ENCODE results near the gene USP17L17. TPM values are rescaled to one million over a fixed set of nuclear protein-coding genes. Genes with fewer than 3 reads are reported as not detected.
A peak's percentile ranks its signal among the peaks of the same experiment; 100 is the strongest.
"Not testable (repeated sequence)": the region's sequence is repeated elsewhere in the genome, so short reads cannot be mapped to it uniquely, and the experiment has no call there.

Gene USP17L17, protein sequence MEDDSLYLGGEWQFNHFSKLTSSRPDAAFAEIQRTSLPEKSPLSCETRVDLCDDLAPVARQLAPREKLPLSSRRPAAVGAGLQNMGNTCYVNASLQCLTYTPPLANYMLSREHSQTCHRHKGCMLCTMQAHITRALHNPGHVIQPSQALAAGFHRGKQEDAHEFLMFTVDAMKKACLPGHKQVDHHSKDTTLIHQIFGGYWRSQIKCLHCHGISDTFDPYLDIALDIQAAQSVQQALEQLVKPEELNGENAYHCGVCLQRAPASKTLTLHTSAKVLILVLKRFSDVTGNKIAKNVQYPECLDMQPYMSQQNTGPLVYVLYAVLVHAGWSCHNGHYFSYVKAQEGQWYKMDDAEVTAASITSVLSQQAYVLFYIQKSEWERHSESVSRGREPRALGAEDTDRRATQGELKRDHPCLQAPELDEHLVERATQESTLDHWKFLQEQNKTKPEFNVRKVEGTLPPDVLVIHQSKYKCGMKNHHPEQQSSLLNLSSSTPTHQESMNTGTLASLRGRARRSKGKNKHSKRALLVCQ
- not detected for total RNA-seq
- long read RNA-seq, donor 1 = 0 reads
- long read RNA-seq, donor 2 = 0 reads

DNA sequence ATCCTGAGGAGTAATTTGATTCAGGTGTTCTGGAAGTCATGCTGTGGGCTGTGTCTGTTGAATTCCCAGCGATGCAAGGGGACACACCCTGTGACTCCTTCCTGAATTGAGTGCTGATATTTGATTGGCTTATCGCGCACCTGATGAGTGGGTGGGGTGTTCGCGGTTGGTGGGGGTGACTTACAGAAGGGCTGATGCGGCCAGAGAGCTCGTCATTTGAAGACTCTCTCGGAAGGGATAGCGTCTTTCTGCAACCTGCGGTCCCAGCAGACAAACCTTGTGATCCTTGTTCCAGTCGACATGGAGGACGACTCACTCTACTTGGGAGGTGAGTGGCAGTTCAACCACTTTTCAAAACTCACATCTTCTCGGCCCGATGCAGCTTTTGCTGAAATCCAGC, at the start of gene USP17L17:
Gene USP17L17, plus strand, starts transcription at position 301 of the 400 bp plus-strand sequence. Its CDS starts 0 bp downstream, at position 301.
- H3K9me3 ChIP-seq; ATAC-seq; H3K4me1 ChIP-seq (ENCODE audit: low read depth); H3K36me3 ChIP-seq (ENCODE audit: low read depth); DNase-seq; H3K4me3 ChIP-seq; intact Hi-C loops (cut with DNase I, micrococcal nuclease): not testable (repeated sequence)

DNA sequence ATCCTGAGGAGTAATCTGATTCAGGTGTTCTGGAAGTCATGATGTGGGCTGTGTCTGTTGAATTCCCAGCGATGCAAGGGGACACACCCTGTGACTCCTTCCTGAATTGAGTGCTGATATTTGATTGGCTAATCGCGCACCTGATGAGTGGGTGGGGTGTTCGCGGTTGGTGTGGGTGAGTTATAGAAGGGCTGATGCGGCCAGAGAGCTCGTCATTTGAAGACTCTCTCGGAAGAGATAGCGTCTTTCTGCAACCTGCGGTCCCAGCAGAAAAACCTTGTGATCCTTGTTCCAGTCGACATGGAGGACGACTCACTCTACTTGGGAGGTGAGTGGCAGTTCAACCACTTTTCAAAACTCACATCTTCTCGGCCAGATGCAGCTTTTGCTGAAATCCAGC, 33.3 kb upstream of the USP17L17 start, which contains the start of gene USP17L10:
Gene USP17L10, plus strand, starts transcription at position 301 of the 400 bp plus-strand sequence. Its CDS starts 0 bp downstream, at position 301.
- H3K4me3 ChIP-seq; ATAC-seq; H3K36me3 ChIP-seq (ENCODE audit: low read depth); intact Hi-C loops (cut with DNase I, micrococcal nuclease); DNase-seq; H3K9me3 ChIP-seq; H3K4me1 ChIP-seq (ENCODE audit: low read depth): not testable (repeated sequence)

DNA sequence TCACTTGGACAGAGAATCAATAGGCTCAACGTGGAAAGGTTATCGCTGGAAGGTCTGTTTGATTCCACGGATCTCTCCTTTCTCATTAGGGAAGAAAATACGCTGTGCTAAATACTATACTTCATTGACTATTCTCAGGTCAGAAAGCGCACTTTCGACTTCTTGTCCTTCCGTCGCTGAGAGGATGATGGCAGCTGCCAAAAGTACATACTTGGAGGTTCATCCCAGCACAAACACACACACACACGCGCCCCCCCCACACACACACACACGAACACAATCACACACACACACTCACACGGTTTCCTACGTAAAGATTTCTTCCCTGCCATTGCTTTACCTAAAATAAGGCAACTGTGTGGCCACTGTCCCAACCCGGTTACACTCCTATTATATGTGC, 29.0 kb upstream of the USP17L17 start:
- intact Hi-C loops (cut with DNase I, micrococcal nuclease); H3K4me1 ChIP-seq (ENCODE audit: low read depth); H3K4me3 ChIP-seq; H3K9me3 ChIP-seq; H3K36me3 ChIP-seq (ENCODE audit: low read depth); ATAC-seq: not testable (repeated sequence)
- peak in 2 of 3 donors; percentile 0 to 8 for DNase-seq

DNA sequence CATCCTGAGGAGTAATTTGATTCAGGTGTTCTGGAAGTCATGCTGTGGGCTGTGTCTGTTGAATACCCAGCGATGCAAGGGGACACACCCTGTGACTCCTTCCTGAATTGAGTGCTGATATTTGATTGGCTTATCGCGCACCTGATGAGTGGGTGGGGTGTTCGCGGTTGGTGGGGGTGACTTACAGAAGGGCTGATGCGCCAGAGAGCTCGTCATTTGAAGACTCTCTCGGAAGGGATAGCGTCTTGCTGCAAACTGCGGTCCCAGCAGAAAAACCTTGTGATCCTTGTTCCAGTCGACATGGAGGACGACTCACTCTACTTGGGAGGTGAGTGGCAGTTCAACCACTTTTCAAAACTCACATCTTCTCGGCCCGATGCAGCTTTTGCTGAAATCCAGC, 28.6 kb upstream of the USP17L17 start, which contains the start of gene USP17L11:
Gene USP17L11, plus strand, starts transcription at position 301 of the 400 bp plus-strand sequence. Its CDS starts 0 bp downstream, at position 301.
- H3K4me3 ChIP-seq; H3K4me1 ChIP-seq (ENCODE audit: low read depth); DNase-seq; ATAC-seq; H3K36me3 ChIP-seq (ENCODE audit: low read depth); H3K9me3 ChIP-seq; intact Hi-C loops (cut with DNase I, micrococcal nuclease): not testable (repeated sequence)

DNA sequence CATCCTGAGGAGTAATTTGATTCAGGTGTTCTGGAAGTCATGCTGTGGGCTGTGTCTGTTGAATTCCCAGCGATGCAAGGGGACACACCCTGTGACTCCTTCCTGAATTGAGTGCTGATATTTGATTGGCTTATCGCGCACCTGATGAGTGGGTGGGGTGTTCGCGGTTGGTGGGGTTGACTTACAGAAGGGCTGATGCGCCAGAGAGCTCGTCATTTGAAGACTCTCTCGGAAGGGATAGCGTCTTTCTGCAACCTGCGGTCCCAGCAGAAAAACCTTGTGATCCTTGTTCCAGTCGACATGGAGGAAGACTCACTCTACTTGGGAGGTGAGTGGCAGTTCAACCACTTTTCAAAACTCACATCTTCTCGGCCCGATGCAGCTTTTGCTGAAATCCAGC, 23.8 kb upstream of the USP17L17 start, which contains the start of gene USP17L12:
Gene USP17L12, plus strand, starts transcription at position 301 of the 400 bp plus-strand sequence. Its CDS starts 0 bp downstream, at position 301.
- H3K4me1 ChIP-seq (ENCODE audit: low read depth); H3K9me3 ChIP-seq; intact Hi-C loops (cut with DNase I, micrococcal nuclease); DNase-seq; ATAC-seq; H3K36me3 ChIP-seq (ENCODE audit: low read depth); H3K4me3 ChIP-seq: not testable (repeated sequence)

DNA sequence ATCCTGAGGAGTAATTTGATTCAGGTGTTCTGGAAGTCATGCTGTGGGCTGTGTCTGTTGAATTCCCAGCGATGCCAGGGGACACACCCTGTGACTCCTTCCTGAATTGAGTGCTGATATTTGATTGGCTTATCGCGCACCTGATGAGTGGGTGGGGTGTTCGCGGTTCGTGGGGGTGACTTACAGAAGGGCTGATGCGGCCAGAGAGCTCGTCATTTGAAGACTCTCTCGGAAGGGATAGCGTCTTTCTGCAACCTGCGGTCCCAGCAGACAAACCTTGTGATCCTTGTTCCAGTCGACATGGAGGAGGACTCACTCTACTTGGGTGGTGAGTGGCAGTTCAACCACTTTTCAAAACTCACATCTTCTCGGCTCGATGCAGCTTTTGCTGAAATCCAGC, 19.1 kb upstream of the USP17L17 start, which contains the start of gene USP17L13:
Gene USP17L13, plus strand, starts transcription at position 301 of the 400 bp plus-strand sequence. Its CDS starts 0 bp downstream, at position 301.
- H3K4me1 ChIP-seq (ENCODE audit: low read depth); H3K4me3 ChIP-seq; intact Hi-C loops (cut with DNase I, micrococcal nuclease); ATAC-seq; H3K9me3 ChIP-seq; DNase-seq; H3K36me3 ChIP-seq (ENCODE audit: low read depth): not testable (repeated sequence)

DNA sequence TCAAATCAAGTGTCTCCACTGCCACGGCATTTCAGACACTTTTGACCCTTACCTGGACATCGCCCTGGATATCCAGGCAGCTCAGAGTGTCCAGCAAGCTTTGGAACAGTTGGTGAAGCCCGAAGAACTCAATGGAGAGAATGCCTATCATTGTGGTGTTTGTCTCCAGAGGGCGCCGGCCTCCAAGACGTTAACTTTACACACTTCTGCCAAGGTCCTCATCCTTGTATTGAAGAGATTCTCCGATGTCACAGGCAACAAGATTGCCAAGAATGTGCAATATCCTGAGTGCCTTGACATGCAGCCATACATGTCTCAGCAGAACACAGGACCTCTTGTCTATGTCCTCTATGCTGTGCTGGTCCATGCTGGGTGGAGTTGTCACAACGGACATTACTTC, 13.4 kb upstream of the USP17L17 start:
- H3K4me1 ChIP-seq (ENCODE audit: low read depth); H3K4me3 ChIP-seq; ATAC-seq; intact Hi-C loops (cut with DNase I, micrococcal nuclease); H3K9me3 ChIP-seq; H3K36me3 ChIP-seq (ENCODE audit: low read depth): not testable (repeated sequence)
- peak in 1 of 3 donors; percentile 19 for DNase-seq

DNA sequence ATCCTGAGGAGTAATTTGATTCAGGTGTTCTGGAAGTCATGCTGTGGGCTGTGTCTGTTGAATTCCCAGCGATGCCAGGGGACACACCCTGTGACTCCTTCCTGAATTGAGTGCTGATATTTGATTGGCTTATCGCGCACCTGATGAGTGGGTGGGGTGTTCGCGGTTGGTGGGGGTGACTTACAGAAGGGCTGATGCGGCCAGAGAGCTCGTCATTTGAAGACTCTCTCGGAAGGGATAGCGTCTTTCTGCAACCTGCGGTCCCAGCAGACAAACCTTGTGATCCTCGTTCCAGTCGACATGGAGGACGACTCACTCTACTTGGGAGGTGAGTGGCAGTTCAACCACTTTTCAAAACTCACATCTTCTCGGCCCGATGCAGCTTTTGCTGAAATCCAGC, 9.6 kb upstream of the USP17L17 start, which contains the start of gene USP17L15:
Gene USP17L15, plus strand, starts transcription at position 301 of the 400 bp plus-strand sequence. Its CDS starts 0 bp downstream, at position 301.
- H3K36me3 ChIP-seq (ENCODE audit: low read depth); DNase-seq; H3K4me1 ChIP-seq (ENCODE audit: low read depth); H3K9me3 ChIP-seq; intact Hi-C loops (cut with DNase I, micrococcal nuclease); ATAC-seq; H3K4me3 ChIP-seq: not testable (repeated sequence)

DNA sequence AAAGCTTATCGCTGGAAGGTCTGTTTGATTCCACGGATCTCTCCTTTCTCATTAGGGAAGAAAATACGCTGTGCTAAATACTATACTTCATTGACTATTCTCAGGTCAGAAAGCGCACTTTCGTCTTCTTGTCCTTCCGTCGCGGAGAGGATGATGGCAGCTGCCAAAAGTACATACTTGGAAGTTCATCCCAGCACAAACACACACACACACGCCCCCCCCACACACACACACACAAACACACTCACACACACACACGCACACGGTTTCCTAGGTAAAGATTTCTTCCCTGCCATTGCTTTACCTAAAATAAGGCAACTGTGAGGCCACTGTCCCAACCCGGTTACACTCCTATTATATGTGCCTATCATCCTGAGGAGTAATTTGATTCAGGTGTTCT, 5.2 kb upstream of the USP17L17 start:
- ATAC-seq; H3K9me3 ChIP-seq; intact Hi-C loops (cut with DNase I, micrococcal nuclease); H3K4me1 ChIP-seq (ENCODE audit: low read depth); H3K4me3 ChIP-seq; H3K36me3 ChIP-seq (ENCODE audit: low read depth): not testable (repeated sequence)
- peak; percentile 1 to 25 (median 21) for DNase-seq

DNA sequence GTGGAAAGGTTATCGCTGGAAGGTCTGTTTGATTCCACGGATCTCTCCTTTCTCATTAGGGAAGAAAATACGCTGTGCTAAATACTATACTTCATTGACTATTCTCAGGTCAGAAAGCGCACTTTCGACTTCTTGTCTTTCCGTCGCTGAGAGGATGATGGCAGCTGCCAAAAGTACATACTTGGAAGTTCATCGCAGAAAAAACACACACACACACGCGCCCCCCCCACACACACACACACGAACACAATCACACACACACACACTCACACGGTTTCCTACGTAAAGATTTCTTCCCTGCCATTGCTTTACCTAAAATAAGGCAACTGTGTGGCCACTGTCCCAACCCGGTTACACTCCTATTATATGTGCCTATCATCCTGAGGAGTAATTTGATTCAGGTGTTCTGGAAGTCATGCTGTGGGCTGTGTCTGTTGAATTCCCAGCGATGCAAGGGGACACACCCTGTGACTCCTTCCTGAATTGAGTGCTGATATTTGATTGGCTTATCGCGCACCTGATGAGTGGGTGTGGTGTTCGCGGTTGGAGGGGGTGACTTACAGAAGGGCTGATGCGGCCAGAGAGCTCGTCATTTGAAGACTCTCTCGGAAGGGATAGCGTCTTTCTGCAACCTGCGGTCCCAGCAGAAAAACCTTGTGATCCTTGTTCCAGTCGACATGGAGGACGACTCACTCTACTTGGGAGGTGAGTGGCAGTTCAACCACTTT, 4.4 kb downstream of the USP17L17 start, which contains the start of gene USP17L18:
Gene USP17L18, plus strand, starts transcription at position 678 of the 728 bp plus-strand sequence. Its CDS starts 0 bp downstream, at position 678.
- ATAC-seq; H3K4me3 ChIP-seq; H3K9me3 ChIP-seq; H3K36me3 ChIP-seq (ENCODE audit: low read depth); intact Hi-C loops (cut with DNase I, micrococcal nuclease); H3K4me1 ChIP-seq (ENCODE audit: low read depth): not testable (repeated sequence)
- DNase-seq = peak in 1 of 3 donors; percentile 23

DNA sequence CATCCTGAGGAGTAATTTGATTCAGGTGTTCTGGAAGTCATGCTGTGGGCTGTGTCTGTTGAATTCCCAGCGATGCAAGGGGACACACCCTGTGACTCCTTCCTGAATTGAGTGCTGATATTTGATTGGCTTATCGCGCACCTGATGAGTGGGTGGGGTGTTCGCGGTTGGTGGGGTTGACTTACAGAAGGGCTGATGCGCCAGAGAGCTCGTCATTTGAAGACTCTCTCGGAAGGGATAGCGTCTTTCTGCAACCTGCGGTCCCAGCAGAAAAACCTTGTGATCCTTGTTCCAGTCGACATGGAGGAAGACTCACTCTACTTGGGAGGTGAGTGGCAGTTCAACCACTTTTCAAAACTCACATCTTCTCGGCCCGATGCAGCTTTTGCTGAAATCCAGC, 9.4 kb downstream of the USP17L17 start, which contains the start of gene USP17L19:
Gene USP17L19, plus strand, starts transcription at position 301 of the 400 bp plus-strand sequence. Its CDS starts 0 bp downstream, at position 301.
- H3K36me3 ChIP-seq (ENCODE audit: low read depth); H3K9me3 ChIP-seq; DNase-seq; H3K4me1 ChIP-seq (ENCODE audit: low read depth); intact Hi-C loops (cut with DNase I, micrococcal nuclease); H3K4me3 ChIP-seq; ATAC-seq: not testable (repeated sequence)

DNA sequence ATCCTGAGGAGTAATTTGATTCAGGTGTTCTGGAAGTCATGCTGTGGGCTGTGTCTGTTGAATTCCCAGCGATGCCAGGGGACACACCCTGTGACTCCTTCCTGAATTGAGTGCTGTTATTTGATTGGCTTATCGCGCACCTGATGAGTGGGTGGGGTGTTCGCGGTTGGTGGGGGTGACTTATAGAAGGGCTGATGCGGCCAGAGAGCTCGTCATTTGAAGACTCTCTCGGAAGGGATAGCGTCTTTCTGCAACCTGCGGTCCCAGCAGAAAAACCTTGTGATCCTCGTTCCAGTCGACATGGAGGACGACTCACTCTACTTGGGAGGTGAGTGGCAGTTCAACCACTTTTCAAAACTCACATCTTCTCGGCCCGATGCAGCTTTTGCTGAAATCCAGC, 14.1 kb downstream of the USP17L17 start, which contains the start of gene USP17L20:
Gene USP17L20, plus strand, starts transcription at position 301 of the 400 bp plus-strand sequence. Its CDS starts 0 bp downstream, at position 301.
- H3K4me3 ChIP-seq; intact Hi-C loops (cut with DNase I, micrococcal nuclease); H3K4me1 ChIP-seq (ENCODE audit: low read depth); H3K36me3 ChIP-seq (ENCODE audit: low read depth); H3K9me3 ChIP-seq; ATAC-seq; DNase-seq: not testable (repeated sequence)

DNA sequence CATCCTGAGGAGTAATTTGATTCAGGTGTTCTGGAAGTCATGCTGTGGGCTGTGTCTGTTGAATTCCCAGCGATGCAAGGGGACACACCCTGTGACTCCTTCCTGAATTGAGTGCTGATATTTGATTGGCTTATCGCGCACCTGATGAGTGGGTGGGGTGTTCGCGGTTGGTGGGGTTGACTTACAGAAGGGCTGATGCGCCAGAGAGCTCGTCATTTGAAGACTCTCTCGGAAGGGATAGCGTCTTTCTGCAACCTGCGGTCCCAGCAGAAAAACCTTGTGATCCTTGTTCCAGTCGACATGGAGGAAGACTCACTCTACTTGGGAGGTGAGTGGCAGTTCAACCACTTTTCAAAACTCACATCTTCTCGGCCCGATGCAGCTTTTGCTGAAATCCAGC, 18.9 kb downstream of the USP17L17 start, which contains the start of gene USP17L21:
Gene USP17L21, plus strand, starts transcription at position 301 of the 400 bp plus-strand sequence. Its CDS starts 0 bp downstream, at position 301.
- DNase-seq; H3K4me1 ChIP-seq (ENCODE audit: low read depth); H3K4me3 ChIP-seq; H3K9me3 ChIP-seq; H3K36me3 ChIP-seq (ENCODE audit: low read depth); ATAC-seq; intact Hi-C loops (cut with DNase I, micrococcal nuclease): not testable (repeated sequence)

All from mucosa of descending colon (tissue), 3 donors.